Measurements from ENCODE around the gene RPS14. TPM values are rescaled to one million over a fixed set of nuclear protein-coding genes. Genes with fewer than 3 reads are reported as not detected.
A peak's percentile ranks its signal among the peaks of the same experiment; 100 is the strongest.

The RPS14 gene
- total and polyA plus RNA-seq, 10 of the 15 experiments (the other 5 are each of a cell fraction or from before 2014, with no cell fraction given) = 2,295 to 4,047 (median 2,787) TPM

DNA sequence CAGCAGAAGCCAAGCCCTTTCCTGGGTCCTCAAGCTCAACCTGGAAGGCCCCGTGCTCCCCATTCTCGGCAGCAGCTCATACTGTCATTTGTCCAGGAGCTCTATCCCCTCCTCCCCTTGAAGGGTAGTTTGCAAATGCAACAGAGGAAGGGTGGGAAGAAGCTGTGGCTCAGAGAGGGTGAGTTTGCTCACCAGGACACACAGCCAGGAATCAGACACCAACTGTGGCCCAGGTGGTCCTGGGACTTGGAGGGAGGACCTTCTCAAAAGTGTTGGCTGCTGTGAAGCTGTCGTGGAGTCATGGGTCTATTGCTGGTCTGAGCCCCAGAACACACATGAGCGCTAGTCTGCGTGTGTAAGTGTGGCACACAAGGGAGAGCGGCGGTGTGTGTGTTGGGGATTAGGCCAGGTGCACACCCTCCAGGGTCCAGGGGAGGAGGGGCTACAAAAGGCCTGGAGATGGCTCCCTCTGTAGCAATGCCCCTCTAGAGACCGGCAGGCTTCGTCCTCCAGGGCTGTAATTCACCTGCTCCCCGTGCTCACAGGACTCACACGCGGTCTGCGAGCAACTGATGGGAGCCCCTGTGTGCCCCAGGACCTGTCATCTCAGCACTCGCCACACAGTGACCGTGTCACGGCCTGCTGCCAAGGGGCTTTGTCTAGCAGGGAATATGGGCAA lies 8.2 kb upstream of the RPS14 start:
- peaks cover 35% of the 10 kb centered on the region for H3K4me1 ChIP-seq (ENCODE audit: control insufficient read depth, insufficient read depth, low read length)
- ChIA-PET POLR2A (interaction anchor here (0.5 to 0.7 kb wide), 3 partner anchors 9 to 30 kb away, joined by 3 to 6 read pairs (median 4); no protein-coding TSS in a partner anchor), SMC1A (ENCODE audit: uncharacterized antibody, unreplicated experiment) (interaction anchor here (0.7 to 5.3 kb wide), 13 partner anchors 18 to 683 kb away, joined by 3 to 58 read pairs (median 4); partner anchors contain the start of gene IRGM), RAD21 (ENCODE audit: unreplicated experiment) (interaction anchor here (0.7 to 9.0 kb wide), 10 partner anchors 31 to 389 kb away, joined by 3 to 143 read pairs (median 6); partner anchors contain the start of gene IRGM), CTCF (interaction anchor here (0.6 to 11.8 kb wide), 22 partner anchors 7 to 388 kb away, joined by 3 to 229 read pairs (median 4); partner anchors contain the start of genes IRGM, RBM22 and RPS14)
- 59% methylated on average over 14 of the region's 16 CpGs for WGBS (ENCODE audit: insufficient coverage, insufficient replicate concordance, low lambda C conversion rate, missing lambda C conversion rate)
- H3K9ac ChIP-seq (ENCODE audit: control insufficient read depth, insufficient read depth, low read length) = no peak overlapping the region; the same call in 1 of the 2 replicates
- in situ Hi-C loops (cut with MboI) (loop anchor here (5.0 to 10.0 kb wide), 2 partner anchors 197 to 390 kb away; partner anchors contain the start of gene IRGM), intact Hi-C loops (cut with micrococcal nuclease; ENCODE audit: unreplicated experiment) (loop anchor here (5.0 to 10.0 kb wide), 4 partner anchors 105 to 390 kb away; partner anchors contain the start of gene IRGM)
- H3K79me2 ChIP-seq (ENCODE audit: control insufficient read depth, insufficient read depth, low read length) = no peaks in the 10 kb centered on the region
- H4K20me1 ChIP-seq (ENCODE audit: control insufficient read depth, insufficient read depth) = no peaks in the 10 kb centered on the region
- no peaks in the 10 kb centered on the region for H3K36me3 ChIP-seq (ENCODE audit: control insufficient read depth in 2 of 2, insufficient read depth in 2 of 2, low read length in 1 of 2)
- ATAC-seq = no peak
- H3K27ac ChIP-seq (ENCODE audit: control insufficient read depth, insufficient read depth) = 0 out of 2 replicates have a peak overlapping the region, but pooled peaks have one; percentile 13
- no peaks in the 10 kb centered on the region for H3K27me3 ChIP-seq (replicated peaks in 1 of 2; ENCODE audit: control insufficient read depth in 2 of 2, insufficient read depth in 2 of 2, low read length in 1 of 2)
- H3K4me2 ChIP-seq (ENCODE audit: control insufficient read depth, insufficient read depth) = peak overlapping the region; percentile 26
- BruUV-seq (replicated peaks) = no TSS peak
- no peak for DNase-seq (ENCODE audit: low read depth, low spot score)
- no peak for FAIRE-seq
- H2AFZ ChIP-seq (ENCODE audit: control insufficient read depth, low read depth, low read length) = peak overlapping the region; percentile 73
- no peaks in the 10 kb centered on the region for H3K9me3 ChIP-seq (replicated peaks; ENCODE audit: control insufficient read depth, insufficient read depth, low read length)
- TF ChIP-seq, protein P1, sequence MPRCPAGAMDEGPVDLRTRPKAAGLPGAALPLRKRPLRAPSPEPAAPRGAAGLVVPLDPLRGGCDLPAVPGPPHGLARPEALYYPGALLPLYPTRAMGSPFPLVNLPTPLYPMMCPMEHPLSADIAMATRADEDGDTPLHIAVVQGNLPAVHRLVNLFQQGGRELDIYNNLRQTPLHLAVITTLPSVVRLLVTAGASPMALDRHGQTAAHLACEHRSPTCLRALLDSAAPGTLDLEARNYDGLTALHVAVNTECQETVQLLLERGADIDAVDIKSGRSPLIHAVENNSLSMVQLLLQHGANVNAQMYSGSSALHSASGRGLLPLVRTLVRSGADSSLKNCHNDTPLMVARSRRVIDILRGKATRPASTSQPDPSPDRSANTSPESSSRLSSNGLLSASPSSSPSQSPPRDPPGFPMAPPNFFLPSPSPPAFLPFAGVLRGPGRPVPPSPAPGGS (IDR thresholded peaks at IDR 0.05; ENCODE audit: borderline replicate concordance, insufficient read depth, low read depth, low read length, poor library complexity, severe bottlenecking) = peak; percentile 27
- no peak for TF ChIP-seq ASH2L (IDR thresholded peaks at IDR 0.05; ENCODE audit: borderline replicate concordance, low read depth)
- no peak overlapping the region for H3K4me3 ChIP-seq

Data from GM12878 (cell line).